ENCODE results near the gene CFAP46.
"Not testable (repeated sequence)": the region's sequence is repeated elsewhere in the genome, so short reads cannot be mapped to it uniquely, and the experiment has no call there.

The CFAP46 gene

GRCh38 chr10:132962623-132963429 is 20.5 kb upstream of the CFAP46 start:
- FAIRE-seq = no peak

- no peak for FAIRE-seq
Measured at GRCh38 chr10:132961787-132962622, 19.6 kb upstream of the CFAP46 start.

- FAIRE-seq = no peak
Measured at GRCh38 chr10:132961420-132961786, 19.0 kb upstream of the CFAP46 start.

- no peak for FAIRE-seq
Measured at GRCh38 chr10:132960631-132961419, 18.5 kb upstream of the CFAP46 start.

GRCh38 chr10:132960071-132960472 is 17.7 kb upstream of the CFAP46 start:
- no peak for FAIRE-seq

GRCh38 chr10:132959559-132959961 is 17.2 kb upstream of the CFAP46 start:
- no peak for FAIRE-seq

- FAIRE-seq = no peak
Measured at GRCh38 chr10:132958883-132959558, 16.7 kb upstream of the CFAP46 start.

GRCh38 chr10:132957981-132958882 is 15.9 kb upstream of the CFAP46 start:
- no peak for FAIRE-seq

GRCh38 chr10:132957131-132957530 is 14.8 kb upstream of the CFAP46 start:
- no peak for FAIRE-seq

- not testable (repeated sequence) for FAIRE-seq
Measured at GRCh38 chr10:132956259-132956658, 13.9 kb upstream of the CFAP46 start.

GRCh38 chr10:132955479-132955878 is 13.1 kb upstream of the CFAP46 start:
- FAIRE-seq = no peak

GRCh38 chr10:132953428-132953827 is 11.1 kb upstream of the CFAP46 start:
- FAIRE-seq = no peak

- FAIRE-seq = no peak
Measured at GRCh38 chr10:132951926-132952325, 9.6 kb upstream of the CFAP46 start.

GRCh38 chr10:132948351-132948750 is 6.0 kb upstream of the CFAP46 start:
- no peak for FAIRE-seq

- no peak for FAIRE-seq
Measured at GRCh38 chr10:132947843-132948242, 5.5 kb upstream of the CFAP46 start.

GRCh38 chr10:132946806-132947546 is 4.6 kb upstream of the CFAP46 start:
- no peak for FAIRE-seq

- no peak for FAIRE-seq
Measured at GRCh38 chr10:132946311-132946710, 3.9 kb upstream of the CFAP46 start.

GRCh38 chr10:132945894-132946255 is 3.5 kb upstream of the CFAP46 start:
- no peak for FAIRE-seq

GRCh38 chr10:132945125-132945893 is 2.9 kb upstream of the CFAP46 start:
- FAIRE-seq = no peak

- no peak for FAIRE-seq
Measured at GRCh38 chr10:132944510-132944909, 2.1 kb upstream of the CFAP46 start.

All from G401.6 (cell line).